GM13976 (cell line): ENCODE results near the gene CDK17.
"Not testable (repeated sequence)": the region's sequence is repeated elsewhere in the genome, so short reads cannot be mapped to it uniquely, and the experiment has no call there.

ENCODE experiments used
- DNase-seq: peaks from one replicate; pipeline ENCODE4 v3.0.0; 2012; ENCODE audit warnings: low spot score
- in situ Hi-C: fragments of 300-500 bp; cut with MboI; formaldehyde crosslinking; loops from one replicate; pipeline ENCODE4 v1.12.0; 2022; ENCODE audit warnings: low sequenced_read_pairs, mixed read lengths, inconsistent platforms; ENCODE audit not compliant: unreplicated experiment
- TF ChIP-seq, protein P1 (sequence below): IDR thresholded peaks from 2 replicates; pipeline ENCODE4 v1.5.1; 2012; ENCODE audit warnings: borderline replicate concordance, mild to moderate bottlenecking; ENCODE audit not compliant: insufficient read depth; ENCODE audit errors: extremely low read depth, missing control alignments, control extremely low read depth

The CDK17 gene

DNA sequence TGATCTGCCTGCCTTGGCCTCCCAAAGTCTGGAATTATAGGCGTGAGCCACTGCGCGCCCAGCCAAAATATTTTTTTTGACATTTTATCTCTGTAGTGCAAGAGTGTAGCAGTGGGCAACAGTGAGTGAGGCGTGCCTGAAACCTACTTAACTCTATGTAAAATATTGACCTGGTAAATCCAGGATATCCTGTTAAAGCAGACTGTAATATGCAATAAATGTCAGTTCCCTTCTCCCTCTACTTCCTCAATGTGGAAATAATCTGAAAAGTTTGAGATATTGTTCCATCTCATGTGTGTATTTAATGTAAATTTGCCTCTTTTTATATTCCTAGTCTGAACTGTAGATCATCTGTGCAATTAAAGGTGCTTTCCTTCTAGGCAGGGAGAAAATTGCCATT, 9.5 kb upstream of the CDK17 start:
- in situ Hi-C loops = loop anchor here (10.0 to 25.0 kb wide), 3 partner anchors 75 to 347 kb away; partner anchors contain the start of gene CFAP54
- DNase-seq = no peak
- TF ChIP-seq, protein P1, sequence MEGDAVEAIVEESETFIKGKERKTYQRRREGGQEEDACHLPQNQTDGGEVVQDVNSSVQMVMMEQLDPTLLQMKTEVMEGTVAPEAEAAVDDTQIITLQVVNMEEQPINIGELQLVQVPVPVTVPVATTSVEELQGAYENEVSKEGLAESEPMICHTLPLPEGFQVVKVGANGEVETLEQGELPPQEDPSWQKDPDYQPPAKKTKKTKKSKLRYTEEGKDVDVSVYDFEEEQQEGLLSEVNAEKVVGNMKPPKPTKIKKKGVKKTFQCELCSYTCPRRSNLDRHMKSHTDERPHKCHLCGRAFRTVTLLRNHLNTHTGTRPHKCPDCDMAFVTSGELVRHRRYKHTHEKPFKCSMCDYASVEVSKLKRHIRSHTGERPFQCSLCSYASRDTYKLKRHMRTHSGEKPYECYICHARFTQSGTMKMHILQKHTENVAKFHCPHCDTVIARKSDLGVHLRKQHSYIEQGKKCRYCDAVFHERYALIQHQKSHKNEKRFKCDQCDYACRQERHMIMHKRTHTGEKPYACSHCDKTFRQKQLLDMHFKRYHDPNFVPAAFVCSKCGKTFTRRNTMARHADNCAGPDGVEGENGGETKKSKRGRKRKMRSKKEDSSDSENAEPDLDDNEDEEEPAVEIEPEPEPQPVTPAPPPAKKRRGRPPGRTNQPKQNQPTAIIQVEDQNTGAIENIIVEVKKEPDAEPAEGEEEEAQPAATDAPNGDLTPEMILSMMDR = no peak

DNA sequence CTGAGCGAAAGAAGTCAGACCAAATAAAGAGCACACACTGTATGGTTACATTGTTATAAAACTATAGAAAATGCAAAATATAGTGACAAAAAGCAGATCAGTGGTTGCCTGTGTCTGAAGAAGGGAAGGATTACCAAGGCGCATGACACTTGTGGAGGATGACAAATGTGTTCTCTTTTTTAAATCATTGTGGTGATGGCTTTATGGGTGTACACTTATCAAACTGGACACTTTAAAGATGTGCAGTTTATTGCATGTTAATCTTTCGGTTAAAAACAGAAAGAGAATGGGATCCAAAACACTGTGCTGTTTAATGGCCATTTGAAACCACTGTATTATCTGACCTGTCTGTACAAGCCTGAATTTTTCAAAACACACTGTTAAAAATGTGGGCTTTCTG, 8.8 kb upstream of the CDK17 start:
- in situ Hi-C loops = loop anchor here (10.0 to 25.0 kb wide), 3 partner anchors 76 to 347 kb away; partner anchors contain the start of gene CFAP54
- DNase-seq = no peak
- TF ChIP-seq, protein P1 = no peak

DNA sequence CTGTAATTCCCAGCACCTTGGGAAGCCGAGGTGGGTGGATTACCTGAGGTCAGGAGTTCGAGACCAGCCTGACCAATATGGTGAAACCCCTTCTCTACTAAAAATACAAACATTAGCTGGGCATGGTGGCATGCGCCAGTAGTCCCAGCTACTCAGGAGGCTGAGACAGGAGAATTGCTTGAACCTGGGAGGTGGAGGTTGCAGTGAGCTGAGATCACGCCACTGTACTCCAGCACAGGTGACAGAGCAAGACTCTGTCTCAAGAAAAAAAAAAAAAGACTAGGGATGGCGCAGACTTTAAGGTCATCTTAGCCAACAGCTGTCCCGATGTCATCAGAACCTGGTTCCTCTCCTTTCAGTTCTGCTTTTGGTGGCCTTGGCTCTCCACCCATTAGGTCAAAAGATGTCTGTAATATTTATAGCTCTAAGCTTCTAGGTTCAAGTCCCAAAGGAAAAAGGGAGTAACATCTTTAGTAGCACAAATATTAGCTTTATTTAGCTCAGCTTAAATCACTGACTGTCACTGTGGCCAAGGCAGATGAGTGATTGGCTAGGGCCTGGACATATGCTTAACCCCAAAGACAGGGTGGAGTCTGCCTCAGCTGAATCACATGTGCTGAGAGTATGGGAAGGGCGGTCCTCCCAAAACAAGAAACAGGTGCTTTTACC, 7.3 kb upstream of the CDK17 start:
- in situ Hi-C loops = loop anchor here (10.0 to 25.0 kb wide), 3 partner anchors 77 to 345 kb away; partner anchors contain the start of gene CFAP54
- peak; percentile 70 for DNase-seq

DNA sequence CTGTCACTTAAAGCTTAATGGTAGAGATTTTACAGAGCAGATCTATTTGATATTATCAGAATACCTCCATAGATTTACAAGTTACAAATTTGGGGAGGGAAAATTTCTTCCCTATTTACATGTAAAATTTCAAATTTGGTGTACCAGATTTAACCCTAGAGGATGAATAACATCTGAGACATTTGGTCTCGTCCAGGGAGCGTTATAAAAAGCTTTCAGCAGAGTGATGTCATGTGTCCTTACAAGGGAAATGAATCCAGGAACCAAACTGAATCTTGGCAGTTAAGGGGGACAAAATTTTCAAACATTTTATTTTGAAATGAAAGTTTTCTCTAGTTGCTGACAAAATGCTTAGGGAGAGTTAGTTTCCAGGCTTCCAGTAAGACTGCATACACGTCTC, 4.5 kb upstream of the CDK17 start:
- no peak for DNase-seq
- in situ Hi-C loops = loop anchor here (10.0 to 25.0 kb wide), 3 partner anchors 80 to 342 kb away; partner anchors contain the start of gene CFAP54
- TF ChIP-seq, protein P1 = no peak

DNA sequence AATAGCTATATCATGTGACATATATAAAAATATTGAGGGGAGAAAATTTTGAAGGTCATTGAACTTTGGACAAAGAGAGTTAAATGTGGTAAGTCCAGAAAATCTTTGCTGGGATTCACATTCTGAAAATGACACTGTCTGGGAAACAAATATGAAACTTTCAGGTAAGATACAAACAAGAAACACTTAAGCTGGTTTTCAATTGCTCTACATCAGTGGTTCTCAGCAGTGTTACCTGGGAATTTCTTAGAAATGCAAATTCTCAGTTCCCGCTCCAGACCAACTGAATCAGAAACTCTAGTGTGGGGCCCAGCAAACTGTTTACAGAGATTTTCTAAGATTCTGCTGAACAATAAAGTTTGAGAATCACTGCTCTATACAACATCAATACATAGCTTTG, 3.6 kb upstream of the CDK17 start:
- TF ChIP-seq, protein P1 = no peak
- in situ Hi-C loops = loop anchor here (10.0 to 25.0 kb wide), 3 partner anchors 81 to 342 kb away; partner anchors contain the start of gene CFAP54
- no peak for DNase-seq

DNA sequence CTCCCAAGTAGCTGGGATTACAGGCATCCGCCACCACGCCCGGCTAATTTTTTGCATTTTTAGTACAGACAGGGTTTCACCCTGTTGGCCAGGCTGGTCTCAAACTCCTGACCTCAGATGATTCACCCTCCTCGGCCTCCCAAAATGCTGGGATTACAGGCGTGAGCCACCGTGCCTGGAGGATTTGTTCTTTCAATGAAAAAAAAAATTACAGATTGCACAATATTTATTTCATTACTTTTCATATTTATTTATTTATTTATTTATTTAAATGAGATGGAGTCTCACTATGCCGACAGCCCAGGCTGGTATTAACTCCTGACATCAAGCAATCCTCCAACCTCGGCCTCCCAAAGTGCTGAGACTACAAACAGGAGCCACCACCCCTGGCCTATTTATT, 2.3 kb upstream of the CDK17 start:
- in situ Hi-C loops = loop anchor here (10.0 to 25.0 kb wide), 3 partner anchors 82 to 340 kb away; partner anchors contain the start of gene CFAP54

DNA sequence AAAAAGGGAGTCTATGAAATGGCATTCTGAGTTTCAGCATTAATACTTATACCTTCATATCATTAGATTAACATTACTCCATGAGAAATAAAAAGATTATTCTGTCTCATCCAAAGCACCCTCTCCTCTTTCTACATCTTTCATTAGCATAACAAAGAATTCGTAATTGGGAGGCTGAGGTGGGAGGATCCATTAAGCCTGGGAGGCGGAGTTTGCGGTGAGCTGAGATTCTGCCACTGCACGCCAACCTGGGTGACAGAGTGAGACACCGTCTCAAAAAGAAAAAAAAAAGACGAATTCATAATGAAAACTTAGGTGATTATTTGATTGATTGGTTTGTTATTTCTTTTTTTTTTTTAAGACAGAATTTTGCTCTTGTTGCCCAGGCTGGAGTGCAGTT, 1.8 kb upstream of the CDK17 start:
- DNase-seq = no peak
- in situ Hi-C loops = loop anchor here (10.0 to 25.0 kb wide), 3 partner anchors 83 to 340 kb away; partner anchors contain the start of gene CFAP54
- TF ChIP-seq, protein P1 = no peak

More for the DNA sequence above, 2.3 kb upstream of the CDK17 start:
- not testable (repeated sequence) for DNase-seq
